HG03280 (cell line): Measurements from ENCODE around the gene OCA2.
"Not testable (repeated sequence)": the region's sequence is repeated elsewhere in the genome, so short reads cannot be mapped to it uniquely, and the experiment has no call there.

Experiments
- ATAC-seq: cut with Tn5 transposase; IDR thresholded peaks from one replicate; pipeline ENCODE4 v1.9.1; 2021; ENCODE audit warnings: mild to moderate bottlenecking, moderate library complexity; ENCODE audit not compliant: unreplicated experiment

OCA2 gene

DNA sequence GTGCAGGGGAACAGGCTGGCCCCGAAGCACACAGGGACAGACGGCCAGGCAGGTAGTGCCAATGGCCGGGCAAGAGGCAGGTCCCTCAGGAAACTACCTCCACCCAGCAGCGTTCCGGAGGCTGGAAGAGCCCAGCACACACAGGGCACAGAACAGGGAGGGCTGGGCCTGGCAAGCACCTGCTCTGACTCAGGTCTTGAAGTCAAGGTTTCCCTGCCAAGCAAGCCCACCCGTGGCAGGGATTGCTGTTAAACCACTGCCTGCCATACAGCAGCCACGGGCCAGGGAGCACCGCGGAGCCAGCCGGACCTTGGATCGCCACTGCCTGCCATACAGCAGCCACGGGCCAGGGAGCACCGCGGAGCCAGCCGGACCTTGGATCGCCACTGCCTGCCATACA lies 22.5 kb upstream of the OCA2 start:
- not testable (repeated sequence) for ATAC-seq

- ATAC-seq, result no peak
Measured at GRCh38 chr15:28120359-28120640, 21.2 kb upstream of the OCA2 start.

DNA sequence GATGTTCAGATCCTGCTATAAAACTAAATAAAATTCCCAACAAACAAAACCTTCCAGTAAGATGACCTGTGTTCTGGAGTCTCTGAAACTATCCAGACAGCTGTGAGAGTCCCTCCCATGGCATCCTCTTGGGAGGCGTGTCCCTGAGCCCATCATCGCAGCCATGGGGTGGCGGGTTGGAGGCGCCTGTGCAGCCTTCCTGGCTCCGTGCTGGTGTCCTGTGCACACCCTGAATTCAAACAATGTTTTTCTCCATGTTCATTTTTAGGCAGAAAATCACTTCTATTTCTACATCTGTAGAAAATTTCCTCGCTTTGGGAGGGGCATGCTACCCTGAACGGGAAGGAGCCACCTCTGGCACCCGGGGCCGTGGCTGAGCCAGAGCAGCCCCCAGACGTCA lies 19.4 kb upstream of the OCA2 start:
- no peak for ATAC-seq

DNA sequence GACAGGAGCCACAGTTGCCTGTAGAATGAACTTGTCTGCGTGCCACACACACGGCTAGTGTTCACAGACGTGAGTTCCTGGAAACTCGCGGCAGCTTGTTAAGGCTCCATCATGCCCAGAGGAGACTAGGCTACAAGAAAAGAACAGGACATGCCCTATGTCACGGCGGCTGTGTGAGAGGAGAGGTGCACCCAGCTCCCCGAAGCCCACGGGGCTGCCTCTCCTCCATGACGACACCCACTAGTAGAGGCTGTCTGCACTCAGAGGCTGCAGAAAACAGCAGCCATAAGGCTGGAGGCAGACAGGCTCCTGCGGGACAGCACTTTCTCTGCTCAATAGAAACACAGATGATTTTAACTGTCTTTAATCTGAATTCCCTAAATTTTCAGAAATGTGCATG lies 19.0 kb upstream of the OCA2 start:
- ATAC-seq, result no peak

DNA sequence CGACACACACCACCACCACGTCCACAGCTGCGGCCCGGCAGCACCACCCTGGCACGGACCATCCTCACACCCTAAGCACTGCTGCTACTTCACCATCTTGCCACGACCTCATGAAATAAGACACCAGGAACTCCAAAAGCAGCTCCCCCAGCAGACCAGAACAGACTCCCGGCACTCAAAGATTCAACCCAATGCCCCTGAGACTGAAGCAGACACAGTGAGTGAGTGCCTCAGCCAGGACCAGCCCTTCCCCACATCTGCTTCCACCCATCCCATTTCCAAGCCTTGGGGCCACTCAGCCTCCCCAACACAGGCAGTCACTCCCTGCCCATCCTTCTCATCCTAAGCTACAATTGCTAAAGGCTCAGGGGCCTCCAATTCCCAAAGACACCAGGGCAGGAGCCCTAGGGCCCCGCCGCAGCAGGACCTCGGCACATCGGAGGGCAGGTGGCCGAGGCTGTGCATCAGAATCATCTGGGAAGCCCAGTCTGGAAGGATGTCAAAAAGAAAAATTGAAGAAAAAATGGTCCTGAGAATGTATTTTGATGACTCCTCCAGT lies 18.4 kb upstream of the OCA2 start:
- no peak for ATAC-seq

DNA sequence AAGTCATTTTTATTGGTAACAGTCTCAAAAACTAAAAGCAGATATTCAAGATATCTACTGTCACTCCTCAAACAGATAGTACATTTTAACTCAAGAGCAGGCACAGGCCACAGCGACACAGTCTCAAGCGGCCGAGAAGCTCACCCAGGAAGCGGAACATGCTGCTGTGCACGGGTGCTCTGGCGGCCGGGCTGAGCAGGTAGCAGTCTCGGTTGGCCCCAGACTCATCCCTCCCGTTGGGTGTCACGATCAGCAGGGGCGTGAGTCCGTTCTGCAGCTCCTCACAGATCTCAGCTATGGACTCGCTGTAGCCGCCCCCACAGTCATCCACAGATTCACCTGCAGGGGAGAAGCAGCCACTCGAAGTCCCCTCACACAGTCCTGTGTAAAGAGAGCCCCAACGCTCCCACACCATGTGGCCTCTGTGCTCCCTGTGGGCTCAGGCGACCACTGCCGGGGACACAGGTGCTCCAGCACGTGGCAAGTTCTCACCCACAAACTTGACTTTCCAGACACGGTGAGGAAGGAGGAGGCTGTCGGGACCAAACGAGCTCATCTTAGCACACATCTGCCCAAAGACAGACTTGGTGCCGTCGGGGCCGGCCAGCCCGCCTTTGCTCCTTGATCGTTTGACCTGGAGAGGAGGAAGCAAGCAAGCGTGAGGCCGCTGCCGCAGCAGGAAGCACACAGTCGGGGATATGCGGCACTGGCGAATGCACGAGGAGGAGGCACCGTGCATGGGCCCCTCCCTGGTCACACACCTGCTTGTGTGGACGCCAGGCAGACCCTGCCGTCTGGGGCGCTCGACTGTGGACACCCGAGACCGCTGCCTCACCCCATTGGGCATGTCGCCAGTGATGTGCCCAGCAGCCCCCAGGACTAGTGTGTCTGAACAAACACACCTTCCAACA lies 17.7 kb upstream of the OCA2 start:
- ATAC-seq, result no peak

DNA sequence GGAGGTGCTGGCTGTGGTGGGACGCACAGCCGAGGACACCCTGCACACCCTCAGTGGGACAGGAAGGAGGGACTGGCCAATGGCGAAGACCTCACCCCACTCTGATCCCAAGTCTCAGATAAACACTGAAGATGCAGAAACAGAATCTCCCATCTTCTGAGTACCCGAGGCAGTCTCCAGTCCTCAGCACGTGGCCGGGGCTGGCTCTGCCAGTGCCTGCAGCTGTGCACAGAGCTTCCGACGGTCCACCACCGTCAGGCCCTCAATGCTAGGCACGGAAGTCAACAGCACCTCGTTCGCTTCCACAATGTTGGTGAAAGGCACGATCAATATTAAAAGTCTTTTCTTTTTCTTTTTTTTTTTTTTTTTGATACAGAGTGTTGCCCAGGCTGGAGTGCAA lies 16.8 kb upstream of the OCA2 start:
- no peak for ATAC-seq

DNA sequence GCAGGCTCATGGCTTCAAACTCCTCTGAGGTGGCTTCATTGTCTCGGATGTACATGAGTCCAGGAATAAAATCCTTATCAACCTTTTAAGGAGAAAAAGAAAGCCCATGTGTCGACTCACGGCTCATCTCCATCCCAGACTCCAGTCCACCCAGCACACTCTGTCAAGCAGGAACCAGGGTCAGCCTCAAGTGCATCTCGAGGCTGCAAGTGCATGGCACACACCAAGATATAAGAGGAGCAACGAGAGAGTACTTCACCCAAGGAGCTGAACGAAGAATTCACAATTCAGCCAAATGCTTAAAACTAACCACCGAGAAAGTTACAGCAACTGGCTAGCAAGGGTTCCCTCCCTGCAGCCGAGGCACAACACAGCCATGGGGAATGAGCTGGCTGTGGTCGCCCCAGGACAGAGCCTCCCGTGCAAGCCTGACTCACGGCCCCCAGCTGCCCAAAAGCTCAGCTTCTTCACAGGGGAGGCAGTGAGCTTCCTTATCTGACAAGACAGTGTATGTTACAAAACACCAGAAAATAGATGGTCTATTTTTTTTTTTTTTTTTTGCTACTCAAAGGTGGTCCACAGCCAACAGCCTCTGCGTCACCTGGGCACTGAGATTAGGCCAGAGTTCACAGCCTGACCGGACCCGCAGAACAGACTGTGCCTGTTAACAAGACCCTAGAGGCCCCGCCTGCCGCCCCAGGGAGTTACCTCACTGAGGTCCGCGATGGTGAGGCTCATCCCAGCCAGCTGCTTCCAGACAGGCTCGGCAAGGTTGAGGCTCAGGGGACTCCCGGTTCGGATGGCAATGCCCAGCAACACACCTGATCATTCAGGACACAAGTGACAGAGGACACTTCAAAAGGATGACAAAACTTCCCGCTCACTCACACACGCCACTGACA lies 15.9 kb upstream of the OCA2 start:
- no peak for ATAC-seq

GRCh38 chr15:28114114-28114455 lies 15.0 kb upstream of the OCA2 start:
- no peak for ATAC-seq

GRCh38 chr15:28113394-28114113 lies 14.4 kb upstream of the OCA2 start:
- no peak for ATAC-seq

DNA sequence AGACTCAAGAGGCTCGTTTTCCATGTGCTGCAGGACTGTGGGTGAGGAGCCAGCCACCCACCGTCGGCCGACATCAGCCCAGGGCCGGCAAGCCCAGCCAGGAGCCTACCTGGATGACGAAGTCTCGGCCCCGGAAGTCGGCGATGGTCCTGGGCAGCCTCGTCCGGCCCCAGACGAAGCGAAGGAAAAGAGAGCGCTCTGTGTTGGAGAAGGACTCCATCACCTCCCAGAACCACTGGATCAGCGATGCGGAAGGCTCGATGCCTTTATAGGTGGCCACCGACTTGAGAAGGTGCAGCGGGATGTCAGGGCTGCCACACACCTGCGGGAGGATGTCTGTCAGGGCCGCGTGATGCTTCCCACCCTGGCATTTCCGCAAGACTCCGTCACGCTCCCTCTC lies 13.8 kb upstream of the OCA2 start:
- ATAC-seq, result no peak

DNA sequence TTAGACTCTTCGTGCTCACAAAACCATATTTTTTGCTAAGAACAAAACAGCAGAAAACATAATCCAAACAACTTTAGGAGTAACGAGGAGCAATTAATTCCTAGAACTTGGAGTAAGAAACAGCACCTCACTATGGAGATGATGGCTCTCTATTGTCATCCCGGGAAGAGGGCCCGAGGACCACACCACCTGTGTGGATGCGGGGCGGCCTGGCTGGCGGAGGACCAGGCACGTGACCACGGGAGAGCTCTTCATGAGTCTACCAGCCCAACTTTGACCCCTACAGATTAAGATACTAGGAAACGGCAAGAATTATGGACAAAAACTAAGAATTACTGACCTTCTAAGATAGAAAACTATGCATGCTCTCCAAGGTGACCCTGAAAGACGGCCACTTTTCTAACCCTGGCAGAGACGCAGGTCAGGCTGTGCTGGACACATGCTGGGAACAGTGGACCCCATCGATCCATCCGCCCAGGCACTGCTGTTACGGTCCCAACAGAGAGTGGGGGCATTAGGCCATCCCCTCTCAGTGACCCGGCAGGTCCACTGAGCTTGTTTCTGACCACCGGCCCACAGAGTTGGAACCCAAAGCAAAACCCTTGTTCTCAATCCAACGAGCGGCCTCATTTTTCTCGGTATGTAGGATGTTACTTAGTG lies 13.1 kb upstream of the OCA2 start:
- no peak for ATAC-seq

DNA sequence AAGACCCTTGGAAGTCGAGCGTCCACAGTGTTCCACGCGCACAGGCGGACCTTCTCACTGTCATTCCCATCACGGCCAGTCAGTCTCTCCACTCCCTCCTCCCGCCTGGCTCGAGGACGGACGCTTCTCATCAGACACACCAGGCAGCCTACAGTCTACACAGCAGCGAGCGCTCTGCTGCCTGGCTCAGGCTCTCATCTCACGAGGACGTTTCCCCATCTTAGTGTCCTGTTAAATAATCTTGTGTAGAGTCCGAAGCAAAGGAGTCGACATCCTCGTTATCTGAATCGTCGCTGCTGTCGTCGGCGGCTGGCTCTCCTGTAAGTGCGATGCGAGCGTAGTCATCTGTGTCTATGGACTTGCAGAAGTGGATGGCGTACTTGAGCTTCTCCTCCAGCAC lies 12.4 kb upstream of the OCA2 start:
- ATAC-seq, result no peak

- no peak for ATAC-seq
Measured at GRCh38 chr15:28110481-28110881, 11.4 kb upstream of the OCA2 start.

- no peak for ATAC-seq
Measured at GRCh38 chr15:28109626-28110455, 10.7 kb upstream of the OCA2 start.

GRCh38 chr15:28107904-28108275 lies 8.8 kb upstream of the OCA2 start:
- no peak for ATAC-seq

DNA sequence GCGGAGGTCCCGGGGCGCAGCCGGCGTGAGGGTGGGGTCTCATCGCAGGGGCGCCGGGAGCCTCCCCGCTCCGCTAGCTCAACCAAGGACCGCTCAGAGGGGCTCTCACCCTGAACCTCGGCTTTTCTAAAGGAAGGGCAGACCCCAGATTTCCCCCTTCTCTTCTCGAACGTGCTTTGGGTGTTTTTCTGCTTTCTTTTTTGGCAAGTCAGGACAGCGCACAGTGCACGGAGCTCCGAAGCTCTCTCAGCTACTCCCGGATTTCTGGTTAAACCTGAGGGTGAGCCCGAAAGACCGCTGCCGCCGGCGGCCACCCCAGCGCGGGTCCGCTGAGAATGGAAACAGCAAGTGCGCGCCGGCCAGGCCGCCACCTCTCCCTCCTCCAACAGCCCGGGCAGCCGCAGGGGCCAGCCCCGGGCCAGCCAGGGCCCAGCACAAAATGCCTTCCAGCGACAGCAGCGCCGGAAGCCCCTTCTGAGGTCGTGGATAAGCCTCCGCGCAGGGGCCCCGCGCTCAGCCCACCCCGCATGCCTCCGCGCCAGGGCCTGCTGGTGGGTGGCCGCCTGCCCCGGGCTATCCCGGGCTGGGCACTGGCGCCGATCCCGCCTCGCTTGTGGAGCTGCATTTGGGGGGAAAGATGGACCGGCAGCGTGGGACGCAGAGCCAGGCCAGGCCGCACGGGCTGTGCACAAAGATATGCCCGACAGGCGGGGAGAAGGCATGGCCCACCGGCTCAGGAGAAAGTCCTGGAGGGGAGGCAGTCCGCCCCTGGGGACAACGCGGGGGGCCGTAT lies 8.2 kb upstream of the OCA2 start:
- no peak for ATAC-seq

DNA sequence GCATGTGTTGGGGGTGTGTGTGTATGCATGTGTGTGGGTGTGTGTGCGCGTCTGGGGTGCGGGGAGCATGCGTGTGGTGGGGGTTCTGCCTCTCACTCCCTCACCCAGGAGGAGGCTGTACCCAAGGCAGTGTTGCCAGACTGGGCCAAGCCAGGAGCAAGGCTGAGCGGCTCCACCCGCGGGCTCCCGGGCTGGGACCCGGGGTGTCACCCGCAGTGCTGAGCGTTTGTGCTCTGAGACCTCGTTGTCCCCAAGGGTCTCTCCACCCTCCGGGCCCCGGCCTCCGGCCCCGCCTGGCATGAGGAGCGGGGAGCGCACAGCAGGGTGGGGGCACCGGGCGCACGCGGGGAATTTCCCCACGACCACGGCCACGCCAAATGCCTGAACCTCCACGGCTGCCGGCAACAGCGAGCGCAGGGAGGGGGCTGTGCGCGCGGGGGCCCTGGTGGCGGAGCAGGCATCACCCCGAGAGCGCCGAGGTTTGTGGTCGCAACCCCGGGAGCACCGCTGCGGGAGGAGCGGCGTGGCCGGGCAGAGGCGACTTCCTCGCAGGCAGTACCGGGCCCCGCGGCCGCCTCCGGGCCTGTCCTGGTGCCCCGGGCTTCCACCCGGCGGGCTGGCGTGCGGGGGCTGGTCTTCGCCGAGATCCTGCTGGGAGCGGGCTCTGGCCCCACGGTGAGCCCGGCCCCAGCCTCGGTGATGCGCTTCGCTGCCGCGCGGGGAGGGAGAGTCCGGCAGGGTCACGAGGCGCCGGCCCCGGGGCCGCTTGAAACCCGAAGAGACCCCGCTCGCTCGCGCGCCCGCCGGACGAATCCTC lies 7.4 kb upstream of the OCA2 start:
- no peak for ATAC-seq
